Chondrocyte (in vitro differentiated cells): ENCODE results near the gene PITPNM2. TPM values are rescaled to one million over a fixed set of nuclear protein-coding genes. Genes with fewer than 3 reads are reported as not detected.

Experiments
- DNase-seq: peaks from one replicate; pipeline ENCODE4 v3.0.0; 2021; ENCODE audit warnings: mixed read lengths, low spot score
- H3K27ac Mint-ChIP-seq: one replicate; pipeline ENCODE4 v1.8.0; 2021; ENCODE audit warnings: mild to moderate bottlenecking, moderate library complexity, mixed read lengths; ENCODE audit not compliant: unreplicated experiment
- H3K27me3 Mint-ChIP-seq: 2 replicates; pipeline ENCODE4 v1.8.0; 2021; ENCODE audit warnings: low read depth, mixed read lengths
- H3K36me3 Mint-ChIP-seq: 2 replicates; pipeline ENCODE4 v1.8.0; 2021; ENCODE audit warnings: low read depth, mixed read lengths
- H3K4me1 Mint-ChIP-seq: 2 replicates; pipeline ENCODE4 v1.8.0; 2021; ENCODE audit warnings: low read depth, mild to moderate bottlenecking, mixed read lengths
- H3K4me3 Mint-ChIP-seq: one replicate; pipeline ENCODE4 v1.8.0; 2021; ENCODE audit warnings: mild to moderate bottlenecking, moderate library complexity, mixed read lengths; ENCODE audit not compliant: unreplicated experiment
- H3K9me3 Mint-ChIP-seq: 2 replicates; pipeline ENCODE4 v1.8.0; 2021; ENCODE audit warnings: low read depth, mixed read lengths
- CTCF ChIP-seq: fragments of 200-600 bp; sonication (generic); IDR thresholded peaks from 2 replicates; pipeline ENCODE4 v1.5.0; 2021; ENCODE audit warnings: antibody characterized with exemption, mild to moderate bottlenecking, moderate library complexity
- total RNA-seq: library from RNA; stranded (reverse); gene quantifications from 3 replicates; pipeline ENCODE4 v1.2.1, GENCODE V29; 2021

Gene PITPNM2
- total RNA-seq, 1 donor from 2014 or later, result 11.5 TPM

DNA sequence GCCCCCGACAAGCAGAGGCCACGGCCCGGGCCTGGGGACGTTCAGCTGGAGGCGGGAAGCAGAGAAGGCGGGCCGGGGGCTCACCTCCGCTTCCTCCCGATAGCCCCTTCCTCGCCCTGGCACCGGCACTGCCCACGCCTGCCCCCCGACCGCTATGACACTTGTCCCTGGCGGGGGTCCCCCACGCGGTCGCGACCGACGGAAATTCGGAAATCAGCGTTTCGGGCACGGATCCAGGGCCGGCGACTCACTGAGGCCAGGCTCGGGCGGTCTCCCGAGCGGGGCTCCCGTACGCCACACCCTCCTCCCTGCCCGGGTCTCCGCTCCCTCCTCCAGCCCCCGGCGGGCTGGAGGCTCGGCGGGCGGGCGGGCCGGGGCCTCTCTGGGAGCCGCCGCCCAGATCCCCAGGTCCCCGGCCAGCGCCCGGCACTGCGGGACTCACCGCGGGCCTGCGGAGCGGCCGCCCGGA, 581 bp downstream of the PITPNM2 start:
- Mint-ChIP-seq H3K27me3 (no peaks in the 10 kb centered on the region), H3K4me3 (peak overlapping the region; percentile 69), H3K9me3 (no peaks in the 10 kb centered on the region), H3K36me3 (no peaks in the 10 kb centered on the region), H3K27ac (no peak overlapping the region), H3K4me1 (peaks cover 14% of the 10 kb centered on the region)
- no peak for DNase-seq
- no peak for TF ChIP-seq CTCF

DNA sequence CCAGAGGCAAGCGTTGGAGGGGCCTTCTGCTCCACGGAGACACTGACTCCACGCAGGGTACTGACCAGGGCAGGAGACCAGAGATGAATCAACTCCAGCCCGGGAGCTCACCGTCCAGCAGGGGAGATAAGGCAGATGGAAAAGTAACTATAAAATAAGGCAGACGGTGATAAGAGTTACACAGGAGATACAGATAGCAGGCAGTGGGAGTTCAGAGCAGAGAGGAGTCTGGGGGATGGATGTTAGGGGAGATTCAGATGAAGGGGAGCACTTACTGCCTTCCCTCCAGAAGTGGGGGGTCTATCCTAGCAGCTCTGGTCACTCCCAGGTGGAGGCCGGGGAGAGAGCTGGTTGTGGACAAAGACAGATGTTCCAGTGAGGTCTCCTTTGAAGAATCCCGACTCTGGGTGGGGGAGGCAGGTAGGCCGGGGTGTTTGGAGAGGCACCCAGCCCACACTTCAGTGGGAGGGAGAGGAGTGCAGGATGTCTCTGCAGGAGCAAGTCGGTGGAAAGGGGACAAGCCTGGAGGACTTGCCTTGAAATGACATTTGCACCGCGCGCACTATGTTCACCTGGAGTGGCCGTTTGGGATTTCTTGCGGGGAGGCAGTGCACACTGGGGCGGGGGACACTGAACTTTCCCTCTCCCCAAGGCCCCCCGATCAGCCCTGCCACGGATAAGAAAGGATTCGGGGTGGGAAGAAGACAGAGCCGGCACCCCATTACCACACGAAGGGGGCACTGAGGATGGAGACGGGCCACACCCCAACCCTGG, 1.2 kb downstream of the PITPNM2 start:
- H3K9me3 Mint-ChIP-seq, result no peaks in the 10 kb centered on the region
- H3K27me3 Mint-ChIP-seq, result no peaks in the 10 kb centered on the region

GRCh38 chr12:123149088-123149487, 1.8 kb downstream of the PITPNM2 start:
- H3K9me3 Mint-ChIP-seq, result no peaks in the 10 kb centered on the region
- H3K4me3 Mint-ChIP-seq, result peak overlapping the region; percentile 69
- DNase-seq, result no peak
- no peaks in the 10 kb centered on the region for H3K36me3 Mint-ChIP-seq
- H3K27me3 Mint-ChIP-seq, result no peaks in the 10 kb centered on the region
- TF ChIP-seq CTCF, result no peak
- H3K27ac Mint-ChIP-seq, result peak overlapping the region; percentile 47
- H3K4me1 Mint-ChIP-seq, result peaks cover 14% of the 10 kb centered on the region

More for the DNA sequence above, 1.2 kb downstream of the PITPNM2 start:
- Mint-ChIP-seq H3K4me1 (peaks cover 14% of the 10 kb centered on the region), H3K27ac (peak overlapping the region; percentile 57), H3K4me3 (peak overlapping the region; percentile 69), H3K36me3 (no peaks in the 10 kb centered on the region)
- TF ChIP-seq CTCF, result no peak
- DNase-seq, result no peak

GRCh38 chr12:123148655-123149054, 2.2 kb downstream of the PITPNM2 start:
- Mint-ChIP-seq H3K36me3 (no peaks in the 10 kb centered on the region), H3K4me3 (no peak overlapping the region), H3K4me1 (peaks cover 14% of the 10 kb centered on the region), H3K27ac (no peak overlapping the region), H3K9me3 (no peaks in the 10 kb centered on the region), H3K27me3 (no peaks in the 10 kb centered on the region)
- no peak for TF ChIP-seq CTCF
- DNase-seq, result no peak

- peaks cover 16% of the 10 kb centered on the region for H3K4me1 Mint-ChIP-seq
- no peak for TF ChIP-seq CTCF
- no peak overlapping the region for H3K27ac Mint-ChIP-seq
- H3K4me3 Mint-ChIP-seq, result no peak overlapping the region
- no peaks in the 10 kb centered on the region for H3K36me3 Mint-ChIP-seq
- H3K9me3 Mint-ChIP-seq, result no peaks in the 10 kb centered on the region
- no peak for DNase-seq
- no peaks in the 10 kb centered on the region for H3K27me3 Mint-ChIP-seq
These were observed 2.7 kb downstream of the PITPNM2 start for GRCh38 chr12:123148223-123148622.
